22Rv1 (cell line): ENCODE measurements around the gene E2F6.

Source experiments
- ZFX ChIP-seq: fragments of 450-650 bp; IDR thresholded peaks from 2 replicates; pipeline ENCODE4 v1.6.1; 2017; ENCODE audit warnings: antibody characterized with exemption, borderline replicate concordance
- TF ChIP-seq, protein P1 (sequence below): fragments of 450-650 bp; IDR thresholded peaks from 2 replicates; pipeline ENCODE4 v1.5.1; 2017; ENCODE audit warnings: mild to moderate bottlenecking

DNA sequence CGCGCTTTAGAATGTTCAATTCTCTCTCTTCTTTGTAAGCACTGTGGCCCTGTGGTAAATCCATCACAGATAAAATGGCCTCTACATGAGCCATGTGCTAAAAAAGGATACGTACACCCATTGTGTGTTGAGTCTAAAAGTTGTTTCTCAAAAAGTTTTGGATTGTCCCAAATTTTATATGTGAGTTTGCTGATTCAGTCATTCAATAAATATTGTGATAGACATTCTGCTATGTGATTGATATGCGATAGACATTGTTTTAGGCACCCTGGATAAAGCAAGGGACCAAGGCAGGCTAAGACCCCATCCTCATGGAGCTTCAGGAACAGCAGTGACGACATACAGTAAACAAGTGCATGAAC lies 53.5 kb downstream of the E2F6 start:
- TF ChIP-seq, protein P1, sequence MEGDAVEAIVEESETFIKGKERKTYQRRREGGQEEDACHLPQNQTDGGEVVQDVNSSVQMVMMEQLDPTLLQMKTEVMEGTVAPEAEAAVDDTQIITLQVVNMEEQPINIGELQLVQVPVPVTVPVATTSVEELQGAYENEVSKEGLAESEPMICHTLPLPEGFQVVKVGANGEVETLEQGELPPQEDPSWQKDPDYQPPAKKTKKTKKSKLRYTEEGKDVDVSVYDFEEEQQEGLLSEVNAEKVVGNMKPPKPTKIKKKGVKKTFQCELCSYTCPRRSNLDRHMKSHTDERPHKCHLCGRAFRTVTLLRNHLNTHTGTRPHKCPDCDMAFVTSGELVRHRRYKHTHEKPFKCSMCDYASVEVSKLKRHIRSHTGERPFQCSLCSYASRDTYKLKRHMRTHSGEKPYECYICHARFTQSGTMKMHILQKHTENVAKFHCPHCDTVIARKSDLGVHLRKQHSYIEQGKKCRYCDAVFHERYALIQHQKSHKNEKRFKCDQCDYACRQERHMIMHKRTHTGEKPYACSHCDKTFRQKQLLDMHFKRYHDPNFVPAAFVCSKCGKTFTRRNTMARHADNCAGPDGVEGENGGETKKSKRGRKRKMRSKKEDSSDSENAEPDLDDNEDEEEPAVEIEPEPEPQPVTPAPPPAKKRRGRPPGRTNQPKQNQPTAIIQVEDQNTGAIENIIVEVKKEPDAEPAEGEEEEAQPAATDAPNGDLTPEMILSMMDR, result no peak
- TF ChIP-seq ZFX, result no peak
